ENCODE results near the gene CRBN. TPM values are rescaled to one million over a fixed set of nuclear protein-coding genes. Genes with fewer than 3 reads are reported as not detected.

The CRBN gene
- total RNA-seq, 2 experiments from 2014 or later, result 40.4 to 45.4 TPM

GRCh38 chr3:3133500-3133899, 46.0 kb downstream of the CRBN start:
- no peak for DNase-seq
- peaks cover 57% of the 10 kb centered on the region for H3K4me1 Mint-ChIP-seq (ENCODE audit: low read depth)
- peaks cover 63% of the 10 kb centered on the region for H3K36me3 Mint-ChIP-seq
- ChIA-PET CTCF (interaction anchor here (0.6 kb wide), 2 partner anchors 21 to 67 kb away, joined by 3 to 5 read pairs; no protein-coding TSS in a partner anchor), POLR2A (interaction anchor here (0.5 kb wide), 1 partner anchor 1926 kb away, joined by 4 read pairs; no protein-coding TSS in a partner anchor)
- H3K27ac Mint-ChIP-seq, result no peak overlapping the region
- H3K27me3 Mint-ChIP-seq, result no peaks in the 10 kb centered on the region
- no peak overlapping the region for H3K4me3 Mint-ChIP-seq
- H3K9me3 Mint-ChIP-seq, result no peaks in the 10 kb centered on the region
- intact Hi-C loops (cut with micrococcal nuclease), result no loop called here

GRCh38 chr3:3129579-3129978, 49.9 kb downstream of the CRBN start:
- H3K4me1 Mint-ChIP-seq (ENCODE audit: low read depth), result peaks cover 47% of the 10 kb centered on the region
- CTCF ChIA-PET, result interaction anchor here (0.9 kb wide), 1 partner anchor 43 kb away, joined by 4 read pairs; no protein-coding TSS in a partner anchor
- H3K27ac Mint-ChIP-seq, result no peak overlapping the region
- no peaks in the 10 kb centered on the region for H3K27me3 Mint-ChIP-seq
- POLR2A ChIA-PET, result interaction anchor here (1.1 kb wide), 1 partner anchor 11 kb away, joined by 3 read pairs; no protein-coding TSS in a partner anchor
- intact Hi-C loops (cut with micrococcal nuclease), result loop anchor here (5.0 kb wide), 1 partner anchor 1173 kb away; the partner anchor contains the start of gene SETMAR
- H3K4me3 Mint-ChIP-seq, result peak overlapping the region; percentile 44
- DNase-seq, result no peak
- H3K9me3 Mint-ChIP-seq, result no peaks in the 10 kb centered on the region
- H3K36me3 Mint-ChIP-seq, result peaks cover 45% of the 10 kb centered on the region

GRCh38 chr3:3127432-3128010, 52.0 kb downstream of the CRBN start:
- peak overlapping the region; percentile 99 for H3K27ac Mint-ChIP-seq

GRCh38 chr3:3126477-3127431, 52.7 kb downstream of the CRBN start, which contains the start of gene TRNT1:
TRNT1 (plus strand) TSS chr3:3126940; CDS start chr3:3129041, 2,101 bp downstream.
- H3K27me3 Mint-ChIP-seq, result no peaks in the 10 kb centered on the region
- intact Hi-C loops (cut with micrococcal nuclease), result loop anchor here (1.0 to 5.0 kb wide), 4 partner anchors 9 to 1176 kb away; partner anchors contain the start of genes CRBN and SETMAR
- H3K4me1 Mint-ChIP-seq (ENCODE audit: low read depth), result peaks cover 31% of the 10 kb centered on the region
- DNase-seq, result peak; percentile 97
- peak within 1 kb of the TSS; percentile 97 for H3K4me3 Mint-ChIP-seq
- ChIA-PET POLR2A (interaction anchor here (0.7 to 1.1 kb wide), 2 partner anchors 20 to 46 kb away, joined by 3 read pairs; no protein-coding TSS in a partner anchor), CTCF (no interaction called here)
- no peaks in the 10 kb centered on the region for H3K9me3 Mint-ChIP-seq
- H3K36me3 Mint-ChIP-seq, result peaks cover 32% of the 10 kb centered on the region
- H3K27ac Mint-ChIP-seq, result peak within 1 kb of the TSS; percentile 99

More at GRCh38 chr3:3127432-3128010, 52.0 kb downstream of the CRBN start:
- POLR2A ChIA-PET, result interaction anchor here (1.0 kb wide), 1 partner anchor 45 kb away, joined by 4 read pairs; no protein-coding TSS in a partner anchor
- peak; percentile 65 for DNase-seq
- H3K27me3 Mint-ChIP-seq, result no peaks in the 10 kb centered on the region
- H3K4me3 Mint-ChIP-seq, result peak overlapping the region; percentile 97
- CTCF ChIA-PET, result no interaction called here
- peaks cover 31% of the 10 kb centered on the region for H3K4me1 Mint-ChIP-seq (ENCODE audit: low read depth)
- H3K9me3 Mint-ChIP-seq, result no peaks in the 10 kb centered on the region
- peaks cover 32% of the 10 kb centered on the region for H3K36me3 Mint-ChIP-seq
- intact Hi-C loops (cut with micrococcal nuclease), result loop anchor here (1.0 to 5.0 kb wide), 3 partner anchors 8 to 1175 kb away; partner anchors contain the start of genes CRBN and SETMAR

GRCh38 chr3:3125977-3126376, 53.5 kb downstream of the CRBN start:
- CTCF ChIA-PET, result no interaction called here
- intact Hi-C loops (cut with micrococcal nuclease), result loop anchor here (1.0 to 5.0 kb wide), 2 partner anchors 39 to 1176 kb away; partner anchors contain the start of gene SETMAR
- H3K36me3 Mint-ChIP-seq, result peaks cover 28% of the 10 kb centered on the region

GRCh38 chr3:3119393-3119851, 60.1 kb downstream of the CRBN start:
- Mint-ChIP-seq H3K27me3 (no peaks in the 10 kb centered on the region), H3K4me1 (ENCODE audit: low read depth) (peaks cover 11% of the 10 kb centered on the region), H3K27ac (no peak overlapping the region), H3K9me3 (no peaks in the 10 kb centered on the region), H3K36me3 (no peaks in the 10 kb centered on the region), H3K4me3 (no peak overlapping the region)
- intact Hi-C loops (cut with micrococcal nuclease), result no loop called here
- CTCF ChIA-PET, result no interaction called here
- peak; percentile 45 for DNase-seq
- POLR2A ChIA-PET, result no interaction called here

More at GRCh38 chr3:3125977-3126376, 53.5 kb downstream of the CRBN start:
- H3K4me3 Mint-ChIP-seq, result peak overlapping the region; percentile 97
- H3K9me3 Mint-ChIP-seq, result no peaks in the 10 kb centered on the region
- peak overlapping the region; percentile 99 for H3K27ac Mint-ChIP-seq
- peaks cover 31% of the 10 kb centered on the region for H3K4me1 Mint-ChIP-seq (ENCODE audit: low read depth)
- POLR2A ChIA-PET, result interaction anchor here (1.1 kb wide), 1 partner anchor 47 kb away, joined by 3 read pairs; no protein-coding TSS in a partner anchor
- no peaks in the 10 kb centered on the region for H3K27me3 Mint-ChIP-seq
- no peak for DNase-seq

GRCh38 chr3:3117651-3118050, 61.8 kb downstream of the CRBN start:
- DNase-seq, result no peak
- H3K4me1 Mint-ChIP-seq (ENCODE audit: low read depth), result peaks cover 11% of the 10 kb centered on the region
- H3K27ac Mint-ChIP-seq, result no peak overlapping the region
- no peak overlapping the region for H3K4me3 Mint-ChIP-seq
- ChIA-PET CTCF (no interaction called here), POLR2A (no interaction called here)
- no peaks in the 10 kb centered on the region for H3K9me3 Mint-ChIP-seq
- intact Hi-C loops (cut with micrococcal nuclease), result no loop called here
- no peaks in the 10 kb centered on the region for H3K36me3 Mint-ChIP-seq
- H3K27me3 Mint-ChIP-seq, result no peaks in the 10 kb centered on the region

- no peak overlapping the region for H3K27ac Mint-ChIP-seq
Observed at GRCh38 chr3:3113042-3113709, 66.3 kb downstream of the CRBN start.

GRCh38 chr3:3110749-3111361, 68.6 kb downstream of the CRBN start:
- H3K36me3 Mint-ChIP-seq, result no peaks in the 10 kb centered on the region
- no peaks in the 10 kb centered on the region for H3K9me3 Mint-ChIP-seq
- H3K27ac Mint-ChIP-seq, result peak overlapping the region; percentile 73
- intact Hi-C loops (cut with micrococcal nuclease), result no loop called here
- no peak overlapping the region for H3K4me3 Mint-ChIP-seq
- ChIA-PET CTCF (no interaction called here), POLR2A (no interaction called here)
- no peak for DNase-seq
- no peaks in the 10 kb centered on the region for H3K27me3 Mint-ChIP-seq
- H3K4me1 Mint-ChIP-seq (ENCODE audit: low read depth), result peaks cover 36% of the 10 kb centered on the region

More at GRCh38 chr3:3113042-3113709, 66.3 kb downstream of the CRBN start:
- intact Hi-C loops (cut with micrococcal nuclease), result no loop called here
- POLR2A ChIA-PET, result no interaction called here
- Mint-ChIP-seq H3K4me3 (no peak overlapping the region), H3K9me3 (no peaks in the 10 kb centered on the region), H3K4me1 (ENCODE audit: low read depth) (peaks cover 28% of the 10 kb centered on the region), H3K27me3 (no peaks in the 10 kb centered on the region), H3K36me3 (no peaks in the 10 kb centered on the region)
- CTCF ChIA-PET, result no interaction called here
- DNase-seq, result no peak

- ChIA-PET CTCF (no interaction called here), POLR2A (no interaction called here)
- H3K4me3 Mint-ChIP-seq, result no peak within 1 kb of the TSS
- H3K27me3 Mint-ChIP-seq, result peaks cover 2% of the 10 kb centered on the region
- H3K9me3 Mint-ChIP-seq, result no peaks in the 10 kb centered on the region
- peaks cover 36% of the 10 kb centered on the region for H3K4me1 Mint-ChIP-seq (ENCODE audit: low read depth)
- H3K36me3 Mint-ChIP-seq, result no peaks in the 10 kb centered on the region
- peak within 1 kb of the TSS; percentile 73 for H3K27ac Mint-ChIP-seq
- intact Hi-C loops (cut with micrococcal nuclease), result no loop called here
- no peak for DNase-seq
Observed at GRCh38 chr3:3110299-3110630, 69.2 kb downstream of the CRBN start, which contains the start of gene IL5RA. IL5RA (minus strand) TSS chr3:3110374; CDS start chr3:3104984, 5,390 bp downstream.

Data from activated CD4-positive, alpha-beta memory T cell treated with anti-CD3 and anti-CD28 coated beads for 36 hours (primary cell).